Stomach (tissue), 9 donors: ENCODE results near the gene MYO16. TPM values are rescaled to one million over a fixed set of nuclear protein-coding genes. Genes with fewer than 3 reads are reported as not detected.

ENCODE experiments used
- DNase-seq, 2 donors: peaks; one replicate each; pipeline versions ENCODE4 v3.0.0 to v3.0.0-alpha.2; 2013 to 2019
- H3K27ac ChIP-seq, 5 donors: fragments of 200-600 bp in 4 of 5; sonication (generic) in 4 of 5; one replicate each; pipeline ENCODE4 v1.5.1; 2013 to 2019; ENCODE audit warnings: mild to moderate bottlenecking in 1 of 5, moderate library complexity in 1 of 5
- H3K27me3 ChIP-seq, 3 donors: fragments of 200-600 bp; sonication (generic); one replicate each; pipeline ENCODE4 v1.5.1; 2017 to 2019; ENCODE audit warnings: mixed run types in 1 of 3
- H3K36me3 ChIP-seq, 4 donors: fragments of 200-600 bp; sonication (generic); 1 replicate in 3 of 4; 2 replicates in 1 of 4; pipeline ENCODE4 v1.5.1; 2016 to 2019
- H3K4me1 ChIP-seq, 4 donors: fragments of 200-600 bp; sonication (generic); one replicate each; pipeline ENCODE4 v1.5.1; 2016 to 2019
- H3K4me3 ChIP-seq, 4 donors: fragments of 200-600 bp; sonication (generic) in 3 of 4; one replicate each; pipeline ENCODE4 v1.5.1; 2016 to 2019; ENCODE audit warnings: mild to moderate bottlenecking in 1 of 4
- H3K9me3 ChIP-seq, 4 donors: fragments of 200-600 bp; sonication (generic); one replicate each; pipeline ENCODE4 v1.5.1; 2016 to 2019
- EP300 ChIP-seq: sonication (generic); formaldehyde crosslinking; IDR thresholded peaks from one replicate; pipeline ENCODE4 v1.6.1; 2017; ENCODE audit warnings: antibody characterized with exemption
- POLR2A ChIP-seq, 4 donors: fragments of 450-650 bp; IDR thresholded peaks; one replicate each; pipeline ENCODE4 v1.6.1; 2016; ENCODE audit warnings: antibody characterized with exemption in 4 of 4, control low read depth in 2 of 4, mild to moderate bottlenecking in 1 of 4, moderate library complexity in 1 of 4
- POLR2AphosphoS5 ChIP-seq, 3 donors: sonication (generic); formaldehyde crosslinking; IDR thresholded peaks; one replicate each; pipeline ENCODE4 v1.6.1; 2016; ENCODE audit warnings: antibody characterized with exemption in 3 of 3
- WGBS, 5 donors: extraction: QIAGEN DNeasy Blood & Tissue Kit in 3 of 5; methylation state at CpG; one replicate each; pipeline versions ENCODE4 v1.1.5 to v1.1.7; 2013 to 2018; 5-methylcytosine and 5-hydroxymethylcytosine counted together
- intact Hi-C: fragments of 100-400 bp; cut with DNase I; formaldehyde crosslinking; loops from one replicate; pipeline ENCODE4 v1.15.1; 2023; ENCODE audit warnings: low total_unique reads
- polyA plus RNA-seq, 3 donors: library from polyadenylated mRNA; stranded (reverse); fragments of 200-250 nt; gene quantifications; one replicate each; pipeline ENCODE4 v1.2.3, GENCODE V29; 2013
- total RNA-seq, 5 donors: library from RNA; depleted of rRNA; stranded (reverse); fragments of >200 nt; gene quantifications; one replicate each; pipeline versions ENCODE4 v1.1.0 to v1.2.3, GENCODE V29; 2014 to 2016
- TF ChIP-seq, protein P1 (sequence below), 7 experiments: fragments of 450-650 bp in 4 of 7; fragments of 200-600 bp in 3 of 7; sonication (generic) in 3 of 7; IDR thresholded peaks; one replicate each; pipeline ENCODE4 v1.5.1; 2016 to 2019; ENCODE audit warnings: antibody characterized with exemption in 7 of 7, control low read depth in 2 of 7, mild to moderate bottlenecking in 1 of 7
- donor health status: healthy with polysubstance abuse.
- donor health status: Bipolar disorder and iron deficiency.
- donor health status: healthy.

The MYO16 gene
- total and polyA plus RNA-seq, 8 donors = under 0.01 to 1.8 (median 0.15) TPM; not detected in 3

DNA sequence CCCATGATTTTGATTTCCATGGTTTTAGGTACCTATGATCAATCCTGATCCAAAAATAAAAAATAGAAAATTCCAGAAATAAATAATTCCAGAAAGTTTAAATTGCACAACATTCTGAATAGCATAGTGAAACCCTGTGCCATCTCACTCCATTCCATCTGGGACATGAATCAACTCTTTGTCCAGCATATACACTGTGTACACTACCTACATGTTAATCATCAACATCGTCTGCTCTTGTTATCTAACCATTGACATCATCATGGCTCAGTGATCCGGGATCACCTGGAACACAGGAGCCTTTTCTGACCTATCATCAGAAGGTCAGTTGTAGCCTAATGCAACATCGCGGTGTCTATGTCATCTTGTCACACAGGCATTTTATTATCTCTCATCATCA lies 75.6 kb downstream of the MYO16 start:
- Histone ChIP-seq H3K36me3 (no peaks in the 10 kb centered on the region), H3K4me1 (no peaks in the 10 kb centered on the region), H3K4me3 (no peak overlapping the region), H3K27ac (no peak overlapping the region), H3K27me3 (no peaks in the 10 kb centered on the region), H3K9me3 (peaks cover 0 to 13% (median 4%) of the 10 kb centered on the region in 4 donors)
- intact Hi-C loops = no loop called here
- no peak for DNase-seq
- 77 to 85% (median 79%) methylated on average over 4 of the region's 4 CpGs for WGBS, 5 donors
- TF ChIP-seq EP300 (no peak), POLR2A (IDR thresholded peaks at IDR 0.05) (no peak), POLR2AphosphoS5 (IDR thresholded peaks at IDR 0.05) (no peak)
- TF ChIP-seq, protein P1, sequence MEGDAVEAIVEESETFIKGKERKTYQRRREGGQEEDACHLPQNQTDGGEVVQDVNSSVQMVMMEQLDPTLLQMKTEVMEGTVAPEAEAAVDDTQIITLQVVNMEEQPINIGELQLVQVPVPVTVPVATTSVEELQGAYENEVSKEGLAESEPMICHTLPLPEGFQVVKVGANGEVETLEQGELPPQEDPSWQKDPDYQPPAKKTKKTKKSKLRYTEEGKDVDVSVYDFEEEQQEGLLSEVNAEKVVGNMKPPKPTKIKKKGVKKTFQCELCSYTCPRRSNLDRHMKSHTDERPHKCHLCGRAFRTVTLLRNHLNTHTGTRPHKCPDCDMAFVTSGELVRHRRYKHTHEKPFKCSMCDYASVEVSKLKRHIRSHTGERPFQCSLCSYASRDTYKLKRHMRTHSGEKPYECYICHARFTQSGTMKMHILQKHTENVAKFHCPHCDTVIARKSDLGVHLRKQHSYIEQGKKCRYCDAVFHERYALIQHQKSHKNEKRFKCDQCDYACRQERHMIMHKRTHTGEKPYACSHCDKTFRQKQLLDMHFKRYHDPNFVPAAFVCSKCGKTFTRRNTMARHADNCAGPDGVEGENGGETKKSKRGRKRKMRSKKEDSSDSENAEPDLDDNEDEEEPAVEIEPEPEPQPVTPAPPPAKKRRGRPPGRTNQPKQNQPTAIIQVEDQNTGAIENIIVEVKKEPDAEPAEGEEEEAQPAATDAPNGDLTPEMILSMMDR (IDR thresholded peaks at IDR 0.05) = no peak

DNA sequence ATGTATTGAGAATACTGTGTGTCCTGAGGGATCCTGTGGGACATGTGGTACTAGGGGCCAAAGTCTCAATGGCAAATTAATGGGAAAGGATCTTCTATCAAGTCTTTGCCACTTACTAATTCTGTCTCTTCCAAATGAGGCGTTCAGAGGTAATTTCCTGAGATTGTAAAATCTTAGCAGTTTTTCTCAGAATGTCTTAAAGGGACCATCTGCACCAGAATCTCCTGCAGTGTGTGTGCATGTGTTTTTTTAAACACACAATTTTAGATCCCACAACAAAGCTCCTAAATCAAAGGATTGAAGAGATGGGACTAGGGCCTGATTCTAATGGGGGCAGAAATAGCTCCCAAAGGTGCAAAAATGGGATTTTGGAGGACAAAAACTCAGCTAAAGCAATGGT lies 78.2 kb downstream of the MYO16 start:
- Histone ChIP-seq H3K4me3 (no peak overlapping the region), H3K9me3 (peaks cover 0 to 5% (median 0%) of the 10 kb centered on the region in 4 donors), H3K27ac (no peak overlapping the region), H3K27me3 (no peaks in the 10 kb centered on the region), H3K36me3 (no peaks in the 10 kb centered on the region), H3K4me1 (no peaks in the 10 kb centered on the region)
- no peak for DNase-seq
- TF ChIP-seq, protein P1 (IDR thresholded peaks at IDR 0.05) = no peak
- TF ChIP-seq POLR2AphosphoS5 (IDR thresholded peaks at IDR 0.05) (no peak), POLR2A (IDR thresholded peaks at IDR 0.05) (no peak), EP300 (no peak)
- 50 to 64% (median 59%) methylated on average over 1 of the region's 1 CpG for WGBS, 5 donors
- intact Hi-C loops = no loop called here

- Histone ChIP-seq H3K36me3 (no peaks in the 10 kb centered on the region), H3K27ac (no peak overlapping the region), H3K9me3 (no peaks in the 10 kb centered on the region), H3K4me1 (no peaks in the 10 kb centered on the region), H3K27me3 (no peaks in the 10 kb centered on the region), H3K4me3 (no peak overlapping the region)
- intact Hi-C loops = no loop called here
- TF ChIP-seq POLR2AphosphoS5 (IDR thresholded peaks at IDR 0.05) (no peak), EP300 (no peak), POLR2A (IDR thresholded peaks at IDR 0.05) (no peak)
- TF ChIP-seq, protein P1 (IDR thresholded peaks at IDR 0.05) = no peak
- 61 to 81% (median 77%) methylated on average over 8 of the region's 8 CpGs for WGBS, 5 donors
- DNase-seq = peak in 1 of 2 donors; percentile 14
Measured at GRCh38 chr13:108708921-108709320, 79.5 kb downstream of the MYO16 start.

GRCh38 chr13:108711386-108711785 lies 82.0 kb downstream of the MYO16 start:
- no peaks in the 10 kb centered on the region for H3K27me3 ChIP-seq
- 72 to 91% (median 82%) methylated on average over 6 of the region's 6 CpGs for WGBS, 5 donors
- TF ChIP-seq POLR2A (IDR thresholded peaks at IDR 0.05) (no peak), POLR2AphosphoS5 (IDR thresholded peaks at IDR 0.05) (no peak), EP300 (no peak)
- TF ChIP-seq, protein P1 (IDR thresholded peaks at IDR 0.05) = no peak
- H3K4me1 ChIP-seq = no peaks in the 10 kb centered on the region
- intact Hi-C loops = no loop called here
- no peaks in the 10 kb centered on the region for H3K36me3 ChIP-seq
- no peak overlapping the region for H3K27ac ChIP-seq
- H3K9me3 ChIP-seq = no peaks in the 10 kb centered on the region
- H3K4me3 ChIP-seq = no peak overlapping the region
- no peak for DNase-seq
